Measurements from ENCODE around the gene PSMB10.
A peak's percentile ranks its signal among the peaks of the same experiment; 100 is the strongest.
"Not testable (repeated sequence)": the region's sequence is repeated elsewhere in the genome, so short reads cannot be mapped to it uniquely, and the experiment has no call there.

Gene PSMB10

DNA sequence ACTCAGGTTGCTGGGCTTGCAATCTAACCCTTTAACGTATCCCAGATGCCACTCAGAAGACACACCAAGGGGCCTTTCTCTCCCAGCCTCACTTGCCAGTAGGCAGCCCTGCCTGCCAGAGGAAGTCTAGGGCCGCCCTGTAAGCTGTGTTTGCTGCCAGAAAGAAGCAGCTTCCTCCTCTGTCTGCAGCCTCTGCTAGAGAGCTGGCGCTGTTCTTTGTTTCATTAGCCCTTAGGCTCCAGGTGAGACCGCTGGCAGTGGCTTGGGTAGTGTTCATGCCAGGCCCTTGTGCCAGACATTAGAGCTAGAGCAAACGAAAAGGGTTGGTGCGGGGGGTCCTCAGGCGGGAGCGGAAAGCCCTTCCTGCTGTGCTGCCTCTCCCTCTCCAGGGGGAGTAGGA, 13.9 kb downstream of the PSMB10 start:
- H3K4me3 ChIP-seq (ENCODE audit: low read depth, low read length) = no peak overlapping the region
- TF ChIP-seq, protein P1, sequence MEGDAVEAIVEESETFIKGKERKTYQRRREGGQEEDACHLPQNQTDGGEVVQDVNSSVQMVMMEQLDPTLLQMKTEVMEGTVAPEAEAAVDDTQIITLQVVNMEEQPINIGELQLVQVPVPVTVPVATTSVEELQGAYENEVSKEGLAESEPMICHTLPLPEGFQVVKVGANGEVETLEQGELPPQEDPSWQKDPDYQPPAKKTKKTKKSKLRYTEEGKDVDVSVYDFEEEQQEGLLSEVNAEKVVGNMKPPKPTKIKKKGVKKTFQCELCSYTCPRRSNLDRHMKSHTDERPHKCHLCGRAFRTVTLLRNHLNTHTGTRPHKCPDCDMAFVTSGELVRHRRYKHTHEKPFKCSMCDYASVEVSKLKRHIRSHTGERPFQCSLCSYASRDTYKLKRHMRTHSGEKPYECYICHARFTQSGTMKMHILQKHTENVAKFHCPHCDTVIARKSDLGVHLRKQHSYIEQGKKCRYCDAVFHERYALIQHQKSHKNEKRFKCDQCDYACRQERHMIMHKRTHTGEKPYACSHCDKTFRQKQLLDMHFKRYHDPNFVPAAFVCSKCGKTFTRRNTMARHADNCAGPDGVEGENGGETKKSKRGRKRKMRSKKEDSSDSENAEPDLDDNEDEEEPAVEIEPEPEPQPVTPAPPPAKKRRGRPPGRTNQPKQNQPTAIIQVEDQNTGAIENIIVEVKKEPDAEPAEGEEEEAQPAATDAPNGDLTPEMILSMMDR (IDR thresholded peaks at IDR 0.05; ENCODE audit: borderline replicate concordance, insufficient read depth, low read depth, low read length) = no peak

DNA sequence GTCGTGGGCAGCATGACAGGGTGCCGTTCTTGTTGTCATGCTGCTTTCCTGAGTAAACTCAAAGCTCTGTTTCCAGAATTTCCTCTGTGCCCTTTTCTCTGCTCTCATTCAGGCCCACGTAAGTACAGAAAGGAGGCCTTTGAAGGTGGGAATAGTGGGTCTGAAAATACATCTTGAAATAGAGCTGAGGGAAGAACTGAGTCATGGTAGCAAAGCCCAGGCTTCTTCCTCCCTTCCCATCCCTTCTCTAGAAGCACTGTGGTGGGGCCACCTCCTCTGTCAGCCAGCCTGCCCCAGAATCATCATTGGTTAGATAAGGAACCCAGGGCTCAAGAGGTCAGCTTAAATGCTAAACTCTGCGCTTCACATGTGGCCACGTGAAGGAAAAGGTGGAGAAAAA, 14.4 kb downstream of the PSMB10 start:
- H3K4me3 ChIP-seq (ENCODE audit: low read depth, low read length) = no peak overlapping the region
- TF ChIP-seq, protein P1 (IDR thresholded peaks at IDR 0.05; ENCODE audit: borderline replicate concordance, insufficient read depth, low read depth, low read length) = no peak

DNA sequence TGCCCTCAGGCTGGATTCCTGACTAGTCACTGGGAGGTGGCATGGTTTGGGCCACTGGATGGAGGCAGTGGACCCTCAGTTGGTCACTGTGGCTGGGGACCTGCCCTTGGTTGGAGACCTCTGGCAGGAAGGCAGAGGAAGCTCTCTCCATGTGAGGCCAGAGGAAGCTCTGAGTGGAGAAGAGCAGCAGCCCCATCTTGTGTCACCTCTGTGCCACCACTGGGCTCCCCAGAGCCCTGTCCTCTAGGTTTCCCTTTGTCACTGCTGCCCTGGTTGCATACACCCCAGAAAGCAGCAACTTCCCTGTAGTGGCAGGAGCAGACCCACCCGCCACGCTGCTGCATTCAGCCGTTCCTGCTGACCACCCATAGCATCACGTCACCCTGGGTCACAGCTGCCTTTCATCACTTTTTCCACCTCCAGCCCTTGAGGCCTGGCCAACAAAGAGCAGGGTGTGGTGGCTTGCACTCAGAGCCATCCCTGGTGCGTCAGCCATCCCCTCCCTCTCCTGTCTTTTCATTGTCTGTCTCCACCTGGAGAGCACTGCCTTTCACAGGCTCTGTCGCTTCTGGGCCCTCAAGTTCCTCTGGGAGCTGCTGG, 16.9 kb downstream of the PSMB10 start:
- TF ChIP-seq, protein P1 (IDR thresholded peaks at IDR 0.05; ENCODE audit: borderline replicate concordance, insufficient read depth, low read depth, low read length) = 0 out of 2 replicates have a peak, but pooled peaks have one; percentile 9
- no peak overlapping the region for H3K4me3 ChIP-seq (ENCODE audit: low read depth, low read length)

DNA sequence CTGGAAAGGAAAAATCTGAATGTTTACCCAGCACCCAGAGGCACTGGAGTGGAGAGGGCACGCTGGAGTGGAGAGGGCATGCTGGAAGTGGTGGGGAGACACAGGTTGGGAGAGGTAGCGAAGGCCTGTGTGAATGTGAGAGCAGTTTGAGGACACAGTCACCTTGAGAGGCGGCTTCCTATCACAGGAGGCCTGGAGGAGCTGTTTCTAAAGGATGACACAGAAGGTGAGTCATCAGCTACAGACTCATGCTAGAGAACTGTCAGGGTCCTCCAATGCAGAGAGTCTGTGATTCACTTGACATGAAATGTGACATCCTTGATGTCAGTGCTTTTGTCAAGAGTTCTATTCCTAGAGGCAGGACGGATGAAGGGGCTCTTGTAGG, 18.8 kb downstream of the PSMB10 start:
- TF ChIP-seq, protein P1 (IDR thresholded peaks at IDR 0.05; ENCODE audit: borderline replicate concordance, insufficient read depth, low read depth, low read length) = no peak
- H3K4me3 ChIP-seq (ENCODE audit: low read depth, low read length) = no peak overlapping the region

DNA sequence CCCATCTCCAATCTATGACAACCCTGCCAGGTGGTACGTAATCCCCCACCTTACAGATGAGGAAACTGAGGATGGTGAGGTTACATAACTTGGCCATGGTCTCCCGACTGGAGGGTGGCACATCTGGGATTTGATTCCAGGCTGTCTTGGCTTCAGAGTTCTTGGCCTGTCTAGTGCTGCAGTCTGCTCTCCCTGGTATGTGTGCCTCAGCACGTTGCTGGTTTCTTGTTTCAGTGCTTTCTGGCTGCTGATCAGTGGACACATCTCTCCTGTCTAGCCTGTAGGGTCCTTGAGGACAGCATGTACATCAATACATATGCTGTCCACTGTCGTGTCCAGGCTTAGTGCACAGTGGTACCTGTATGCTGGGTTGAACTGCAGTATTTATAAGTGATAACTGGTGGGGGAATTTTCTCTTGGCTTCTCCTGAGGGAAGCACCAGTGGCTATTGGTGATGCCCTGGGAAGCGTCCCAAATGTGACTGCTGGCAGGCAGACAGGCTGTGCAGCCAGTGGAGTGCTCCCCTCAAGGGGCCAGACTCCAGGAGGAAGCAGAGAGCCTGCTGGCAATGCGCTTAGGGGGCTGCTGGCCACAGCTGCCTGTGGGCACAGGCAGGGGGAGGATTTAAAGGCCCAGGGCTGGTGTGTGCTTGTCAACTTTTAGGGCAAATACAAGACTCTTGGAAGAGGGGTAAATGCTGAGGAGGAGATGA, 19.4 kb downstream of the PSMB10 start:
- no peak overlapping the region for H3K4me3 ChIP-seq (ENCODE audit: low read depth, low read length)
- TF ChIP-seq, protein P1 (IDR thresholded peaks at IDR 0.05; ENCODE audit: borderline replicate concordance, insufficient read depth, low read depth, low read length) = no peak

DNA sequence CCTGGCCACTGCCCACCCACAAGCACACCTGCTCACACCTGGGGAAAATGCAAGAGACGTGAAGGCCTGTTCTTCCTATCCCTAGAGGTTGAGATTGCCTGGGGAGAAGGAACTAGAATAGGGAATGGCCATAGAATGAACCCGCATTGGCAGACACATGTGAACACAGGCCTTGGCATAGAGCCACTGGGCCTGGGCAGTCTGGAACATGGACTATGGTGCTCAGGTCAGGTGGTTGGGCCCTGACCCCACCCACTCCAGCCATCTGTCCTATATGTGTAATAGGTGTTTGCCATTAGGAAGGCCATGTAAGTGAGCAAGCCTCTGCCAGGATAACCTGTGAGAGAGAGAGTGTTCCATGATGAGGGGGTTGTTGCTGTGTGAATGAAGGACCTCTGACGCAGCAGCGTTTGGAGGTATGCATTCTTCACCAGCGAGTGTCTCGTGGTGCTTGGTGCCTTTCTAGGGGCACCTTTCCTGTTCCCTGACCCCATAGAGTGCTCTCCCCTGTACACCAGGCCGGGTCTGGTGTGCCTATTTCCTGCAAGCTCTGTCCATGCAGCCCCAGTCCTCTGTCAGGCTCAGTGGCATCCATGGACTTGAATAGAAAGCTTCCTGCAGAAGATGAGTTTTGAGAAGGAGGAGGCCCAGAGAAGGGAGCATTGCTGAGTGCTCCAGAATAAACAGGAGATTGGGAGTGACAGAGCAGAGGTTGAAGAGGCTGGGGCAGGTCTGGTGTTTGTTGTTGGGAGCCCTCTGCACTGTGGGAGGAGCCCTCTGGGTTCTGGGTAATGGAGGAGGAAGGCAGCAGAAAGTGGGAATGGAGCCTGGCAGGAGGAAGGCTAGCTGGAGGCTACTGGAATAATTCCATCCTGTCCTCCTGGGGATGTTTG, 20.6 kb downstream of the PSMB10 start:
- TF ChIP-seq, protein P1 (IDR thresholded peaks at IDR 0.05; ENCODE audit: borderline replicate concordance, insufficient read depth, low read depth, low read length) = no peak

DNA sequence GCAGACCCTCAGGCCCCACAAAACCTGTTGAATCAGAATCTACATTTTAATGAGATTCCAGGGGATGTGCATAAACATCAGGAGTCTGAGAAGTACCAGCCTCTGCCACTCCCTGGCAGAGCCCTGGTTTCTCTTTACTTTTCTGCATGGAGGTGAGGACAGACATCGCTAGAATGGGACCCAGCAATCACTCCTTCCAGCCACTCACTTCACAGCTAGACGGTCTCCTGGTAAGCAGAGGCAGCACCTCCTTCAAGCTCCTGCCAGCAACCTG, 21.2 kb downstream of the PSMB10 start:
- not testable (repeated sequence) for H3K4me3 ChIP-seq (ENCODE audit: low read depth, low read length)

More for the DNA sequence above, 20.6 kb downstream of the PSMB10 start:
- H3K4me3 ChIP-seq (ENCODE audit: low read depth, low read length) = no peak overlapping the region

Measured in GM12875 (cell line).